Activated CD4-positive, alpha-beta T cell treated with anti-CD3 and anti-CD28 coated beads, Interleukin-2, Interleukin-4, amounts not matched to agents 100 ng/mL and 50 ng/mL, durations not matched to agents 16 hours and 8 hours (primary cell): Measurements from ENCODE around the gene PIGQ.

Source experiments
- DNase-seq: peaks from one replicate; pipeline ENCODE4 v3.0.0-alpha.2; 2020; ENCODE audit warnings: low spot score

Gene PIGQ

DNA sequence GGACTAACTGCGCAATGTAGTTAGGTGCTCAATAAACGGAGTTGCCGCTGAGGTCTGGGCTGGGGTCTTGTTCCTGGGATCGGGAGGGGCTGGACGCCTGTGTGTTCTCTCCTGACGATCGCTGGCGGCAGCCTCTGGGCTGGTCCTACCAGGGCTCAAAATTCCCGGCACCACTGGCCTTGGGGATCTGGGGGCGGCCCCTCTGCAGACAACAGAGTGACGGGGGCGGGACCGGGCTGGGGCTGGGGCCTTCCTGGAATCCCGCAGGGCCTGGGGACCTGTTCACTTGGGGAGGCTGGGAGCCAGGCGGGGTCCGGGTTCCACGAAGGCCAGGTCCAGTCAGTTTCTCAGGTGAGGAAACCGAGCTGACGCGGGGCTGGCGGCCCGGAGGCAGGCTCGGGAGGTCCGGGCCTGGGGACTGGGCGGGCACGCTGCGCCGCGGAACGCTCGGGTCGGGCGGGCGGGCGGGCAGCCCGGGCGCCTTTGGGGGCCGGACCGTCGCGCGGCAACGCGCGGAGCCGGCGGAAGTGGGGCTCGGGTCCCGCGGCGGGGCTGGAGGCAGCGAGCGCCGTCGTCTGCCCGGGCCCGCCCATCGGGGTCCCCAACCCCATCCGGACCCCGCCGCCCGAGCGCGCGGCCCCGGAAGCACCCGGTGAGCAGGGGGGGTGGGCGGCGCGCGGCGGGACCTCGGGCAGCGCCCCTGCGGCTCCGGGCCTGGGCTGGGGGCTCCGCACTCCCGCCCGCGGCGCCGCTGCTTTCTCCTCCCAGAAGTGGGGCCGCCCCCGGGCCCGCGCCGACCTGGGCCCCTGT lies at the start of gene PIGQ:
Gene PIGQ, plus strand, starts transcription at position 524 of the 810 bp plus-strand sequence. CDS start 4,107 bp downstream, outside the sequence.
- peak; percentile 65 for DNase-seq

DNA sequence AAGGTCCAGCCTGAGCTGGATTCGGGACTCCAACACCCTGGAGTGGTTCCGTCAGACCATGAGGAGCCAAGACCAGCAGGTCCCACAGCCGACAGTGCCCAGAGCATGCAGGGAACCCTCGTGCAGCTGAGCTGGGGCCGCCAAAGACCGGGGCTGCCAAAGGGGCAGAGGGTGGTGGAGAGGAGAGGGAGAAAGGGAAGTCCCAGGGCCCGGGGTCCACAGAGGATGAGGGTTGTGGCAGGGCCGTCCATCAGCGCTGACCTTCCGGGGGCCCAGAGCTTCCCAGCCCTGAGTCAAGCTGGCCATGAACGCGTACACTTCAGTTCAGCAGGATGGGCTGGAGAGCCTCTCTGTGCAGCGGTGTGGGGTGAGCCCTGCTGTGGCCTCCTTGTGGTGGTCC lies 48.9 kb upstream of the PIGQ start:
- no peak for DNase-seq

DNA sequence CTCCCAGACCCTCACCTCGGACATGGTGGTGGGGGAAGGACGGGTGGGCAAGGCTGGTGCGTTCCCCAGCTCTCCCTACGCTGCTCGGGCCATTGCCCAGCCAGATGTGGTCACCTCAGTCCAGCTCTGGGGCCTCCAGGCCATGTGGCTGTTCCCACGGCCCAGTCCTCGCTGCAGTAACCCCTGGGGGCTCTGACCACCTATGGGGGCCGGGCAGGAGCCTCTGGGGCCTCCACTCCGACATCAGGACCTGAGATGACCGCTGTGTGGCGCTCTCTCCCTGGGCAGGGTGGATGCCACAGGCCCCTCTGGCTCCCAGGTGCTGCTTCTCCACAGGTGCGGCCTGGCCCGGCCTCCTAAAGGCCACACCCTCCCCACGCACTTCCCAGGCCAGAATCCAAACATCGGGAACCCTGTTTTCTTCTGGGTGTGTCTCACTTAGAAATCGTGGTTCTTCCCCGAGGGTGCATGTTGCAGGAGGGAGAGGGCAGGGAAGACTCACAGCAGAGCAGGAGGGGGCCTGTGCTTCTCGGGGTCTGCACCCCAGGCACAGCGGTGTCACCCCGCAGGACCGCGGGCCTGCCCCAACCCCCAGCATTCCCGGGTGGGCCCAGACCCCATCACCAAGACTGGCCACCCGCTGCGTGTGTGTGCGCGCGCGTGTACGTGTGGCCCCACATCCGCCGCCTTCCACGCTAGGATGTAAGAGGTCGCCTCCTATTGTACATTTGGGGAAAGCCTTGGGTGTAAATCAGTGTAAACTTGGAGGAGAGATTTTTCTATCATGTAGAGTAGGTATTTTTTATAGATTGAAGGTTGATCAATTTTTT lies 48.2 kb upstream of the PIGQ start:
- DNase-seq = no peak

GRCh38 chr16:522320-523096 lies 47.3 kb upstream of the PIGQ start:
- DNase-seq = no peak

DNA sequence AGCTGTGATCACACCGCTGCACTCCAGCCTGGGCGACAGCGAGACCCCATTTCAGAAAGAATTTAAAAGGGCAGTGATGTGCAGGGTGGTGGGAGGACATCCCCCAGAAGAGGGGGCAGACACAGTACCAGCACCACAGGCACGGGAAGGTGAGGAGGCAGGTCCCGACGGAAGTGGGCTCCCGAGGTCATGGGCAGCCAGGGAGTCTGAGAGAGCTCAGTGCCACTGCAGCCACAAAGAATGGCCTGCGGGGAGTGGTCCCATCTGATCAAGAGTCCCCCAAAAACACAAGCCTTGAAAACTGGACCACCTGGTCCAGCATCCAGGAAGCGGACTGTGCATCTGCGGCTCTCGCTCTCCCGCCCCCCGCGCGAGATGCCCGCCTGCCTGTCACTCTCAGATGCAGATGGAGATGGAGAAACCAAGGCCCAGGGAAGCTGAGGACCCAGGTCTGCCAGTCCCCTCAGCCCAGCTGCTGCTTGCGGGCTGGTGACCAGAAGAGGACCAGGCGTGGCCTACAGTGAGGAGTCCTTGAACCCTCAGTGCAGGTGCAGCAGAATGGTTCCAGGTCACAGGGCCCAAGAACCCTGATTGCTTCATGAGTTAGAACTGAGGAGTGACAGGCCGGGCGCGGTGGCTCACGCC lies 46.5 kb upstream of the PIGQ start:
- DNase-seq = no peak

DNA sequence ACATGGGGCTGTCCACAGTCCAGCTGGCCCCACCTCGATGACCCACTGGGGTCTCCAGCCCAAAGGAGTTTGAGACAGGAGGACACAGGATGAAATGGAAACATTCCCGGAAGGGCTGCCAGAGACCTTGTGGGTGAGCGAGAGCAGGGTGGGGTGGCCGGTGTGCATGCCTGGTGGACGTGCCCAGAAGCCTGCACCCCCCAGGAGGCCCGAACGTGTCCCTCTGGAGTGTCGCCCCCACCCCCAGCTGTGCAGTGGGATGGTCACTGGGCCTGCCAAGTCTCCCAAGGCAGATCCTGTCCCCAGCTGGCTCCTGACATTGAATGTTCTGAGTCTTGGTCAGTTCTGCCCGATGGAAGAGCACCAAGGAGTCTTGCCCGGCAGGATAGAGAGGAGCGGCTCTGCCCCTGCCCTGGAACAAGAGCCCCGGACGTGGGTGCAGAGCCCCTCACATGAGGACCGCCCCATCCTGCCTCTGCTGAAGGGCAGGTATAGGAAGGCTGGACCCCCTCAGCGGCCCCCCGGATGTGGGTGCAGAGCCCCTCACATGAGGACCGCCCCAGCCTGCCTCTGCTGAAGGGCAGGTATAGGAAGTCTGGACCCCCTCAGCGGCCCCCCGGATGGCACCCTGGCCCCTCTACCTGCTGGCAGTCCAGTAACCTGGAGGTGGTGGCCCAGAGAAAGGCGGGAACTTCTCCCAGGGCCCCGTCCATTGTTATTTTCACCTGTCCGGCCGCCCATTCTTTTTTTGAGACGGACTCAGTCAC lies 45.3 kb upstream of the PIGQ start:
- DNase-seq = no peak

- no peak for DNase-seq
These were observed 44.6 kb upstream of the PIGQ start for GRCh38 chr16:525123-525519.

DNA sequence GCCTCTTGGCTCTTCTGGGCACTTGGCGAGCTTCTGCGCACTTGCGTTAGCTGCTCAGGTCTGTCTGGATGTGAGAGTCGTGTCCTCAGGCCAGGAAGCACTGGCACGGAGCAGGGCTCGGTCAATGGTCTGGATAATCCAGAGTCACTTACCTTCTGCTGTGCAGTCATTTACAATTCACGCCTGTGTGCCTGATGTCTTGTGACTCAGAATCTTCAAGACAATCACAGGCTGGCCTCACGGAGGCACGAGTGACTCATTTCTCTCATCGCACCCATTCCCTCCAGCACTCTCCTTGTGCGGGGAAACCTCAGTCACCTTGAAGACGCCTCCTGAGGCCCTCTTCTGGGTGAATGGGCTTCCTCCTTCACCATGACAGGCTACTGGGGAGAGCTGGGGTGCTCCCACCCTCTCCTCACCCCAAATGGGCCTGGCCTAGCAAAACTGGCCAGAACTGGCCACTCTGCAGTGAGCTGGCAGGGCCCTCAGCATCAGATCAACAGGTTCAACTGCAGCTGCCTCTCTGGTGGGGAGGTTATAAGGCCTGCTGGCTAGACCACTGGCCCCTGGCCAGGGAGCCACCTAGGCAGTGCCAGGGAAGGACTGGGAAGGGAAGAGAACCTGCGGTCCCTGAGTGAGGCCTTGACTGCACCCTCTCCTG lies 44.1 kb upstream of the PIGQ start:
- peak; percentile 96 for DNase-seq

DNA sequence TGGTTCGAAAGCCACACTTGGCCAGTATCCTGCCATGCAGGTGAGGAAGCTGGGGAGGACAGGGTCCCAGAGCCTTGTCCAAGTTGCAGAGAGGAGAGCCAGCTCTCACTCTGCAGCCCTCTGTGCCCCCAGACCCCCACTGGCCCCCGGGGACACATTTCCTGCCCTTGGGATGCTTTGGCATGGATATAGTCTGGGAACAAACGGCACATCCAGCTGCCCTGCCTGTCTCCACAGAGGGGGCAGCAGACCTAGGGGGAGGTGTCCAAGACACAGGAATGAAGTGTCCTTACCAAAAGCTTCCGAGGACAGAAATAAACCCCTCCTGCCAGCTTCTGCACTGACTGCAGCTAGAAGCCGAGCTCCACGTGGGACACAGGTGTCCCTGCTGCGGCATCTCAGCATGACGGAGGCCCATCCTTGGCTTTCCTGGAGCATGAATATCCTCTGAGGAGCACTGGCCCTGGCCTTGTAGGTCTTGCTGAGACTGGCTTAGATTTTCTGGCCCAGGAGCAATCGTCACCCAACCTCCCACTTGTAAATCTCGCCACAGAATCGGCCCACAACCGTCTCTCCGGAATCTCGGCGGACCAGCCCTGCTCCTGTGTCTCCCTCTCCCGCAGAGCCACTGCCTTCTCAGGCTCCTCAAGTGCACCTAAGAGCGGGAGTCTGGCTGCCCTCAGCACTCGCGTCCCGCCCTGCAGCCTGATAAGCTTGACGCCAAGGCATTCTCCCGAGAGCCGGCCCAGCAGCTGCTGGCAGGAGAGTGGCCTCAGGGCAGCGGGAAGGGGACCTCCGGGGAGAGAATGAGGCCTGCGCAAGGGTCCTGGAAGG lies 43.4 kb upstream of the PIGQ start:
- DNase-seq = peak; percentile 16

GRCh38 chr16:527015-527903 lies 42.5 kb upstream of the PIGQ start, which contains the start of gene CAPN15:
CAPN15 (plus strand) TSS chr16:527712; CDS start chr16:546839, 19,127 bp downstream.
- peak; percentile 88 for DNase-seq

DNA sequence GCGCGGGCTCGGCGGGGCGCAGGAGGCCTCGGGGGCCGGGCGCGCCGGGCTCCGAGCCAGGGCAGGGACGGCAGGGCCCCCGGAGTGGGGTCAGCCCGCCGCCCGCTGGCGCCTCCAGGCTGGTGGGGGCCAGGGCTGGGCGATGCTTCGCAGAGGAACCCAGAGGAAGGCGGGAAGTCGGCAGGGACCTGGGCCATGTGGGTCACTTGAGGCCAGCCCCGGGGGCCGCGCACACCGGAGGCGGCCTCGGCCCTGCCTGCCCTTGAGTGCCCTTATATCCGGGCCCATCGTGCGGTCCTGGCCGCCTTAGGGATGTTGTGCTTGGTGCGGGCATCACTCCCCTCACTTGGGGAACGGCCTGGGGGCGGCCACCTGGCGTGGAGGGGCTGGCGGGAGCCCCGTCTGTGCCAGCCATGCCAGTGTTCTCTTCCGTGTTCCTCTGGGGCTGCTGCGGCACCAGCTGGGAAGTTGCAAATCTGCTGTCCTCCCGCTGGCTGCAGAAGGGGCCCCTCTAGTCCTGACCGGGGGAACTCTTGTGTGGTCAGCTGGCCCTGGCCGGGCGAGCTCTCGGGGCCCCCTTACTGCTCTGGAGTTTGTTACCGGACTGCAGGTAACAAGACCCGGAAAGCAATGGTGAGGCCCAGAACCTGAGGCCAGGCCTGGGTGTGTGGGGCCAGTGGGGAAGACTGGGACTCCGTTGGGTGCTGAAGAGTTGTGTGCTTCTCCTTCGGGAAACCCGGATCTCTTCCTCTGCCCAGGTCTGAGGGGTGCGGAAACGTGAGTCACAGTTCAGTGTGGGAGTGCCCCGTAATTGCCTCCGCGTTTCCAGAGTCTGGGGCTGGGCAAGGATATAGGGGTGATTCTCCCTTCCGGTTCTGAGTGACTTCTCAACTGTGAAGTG lies 41.4 kb upstream of the PIGQ start:
- peak; percentile 57 for DNase-seq

DNA sequence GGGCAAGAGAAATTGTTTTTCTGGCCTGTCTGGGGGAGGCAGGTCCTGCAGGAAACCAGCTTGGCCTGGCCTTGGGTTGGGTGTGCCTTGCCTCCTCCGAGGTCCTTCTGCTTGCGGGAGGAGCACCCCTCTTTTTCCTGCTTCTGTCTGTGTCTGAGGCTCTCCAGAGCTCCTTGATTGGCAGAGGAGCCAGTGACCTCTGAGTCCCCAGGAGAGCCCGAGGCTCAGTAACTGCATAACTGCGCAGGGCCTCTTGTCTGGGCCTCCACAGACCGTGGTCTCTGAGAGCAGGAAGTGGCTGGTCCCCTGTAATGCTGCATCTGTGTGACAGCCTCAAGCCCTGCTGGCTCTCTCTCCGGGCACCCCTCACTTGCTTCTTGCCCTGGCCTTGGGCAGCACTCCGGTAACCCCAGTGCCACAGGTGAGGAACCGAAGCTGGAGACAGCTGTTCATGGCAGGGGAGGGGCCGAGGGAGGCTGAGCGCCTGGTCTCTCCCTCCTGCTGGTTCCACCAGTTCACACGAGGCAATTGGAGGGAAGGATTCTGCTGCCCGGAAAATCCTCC lies 40.7 kb upstream of the PIGQ start:
- peak; percentile 22 for DNase-seq

DNA sequence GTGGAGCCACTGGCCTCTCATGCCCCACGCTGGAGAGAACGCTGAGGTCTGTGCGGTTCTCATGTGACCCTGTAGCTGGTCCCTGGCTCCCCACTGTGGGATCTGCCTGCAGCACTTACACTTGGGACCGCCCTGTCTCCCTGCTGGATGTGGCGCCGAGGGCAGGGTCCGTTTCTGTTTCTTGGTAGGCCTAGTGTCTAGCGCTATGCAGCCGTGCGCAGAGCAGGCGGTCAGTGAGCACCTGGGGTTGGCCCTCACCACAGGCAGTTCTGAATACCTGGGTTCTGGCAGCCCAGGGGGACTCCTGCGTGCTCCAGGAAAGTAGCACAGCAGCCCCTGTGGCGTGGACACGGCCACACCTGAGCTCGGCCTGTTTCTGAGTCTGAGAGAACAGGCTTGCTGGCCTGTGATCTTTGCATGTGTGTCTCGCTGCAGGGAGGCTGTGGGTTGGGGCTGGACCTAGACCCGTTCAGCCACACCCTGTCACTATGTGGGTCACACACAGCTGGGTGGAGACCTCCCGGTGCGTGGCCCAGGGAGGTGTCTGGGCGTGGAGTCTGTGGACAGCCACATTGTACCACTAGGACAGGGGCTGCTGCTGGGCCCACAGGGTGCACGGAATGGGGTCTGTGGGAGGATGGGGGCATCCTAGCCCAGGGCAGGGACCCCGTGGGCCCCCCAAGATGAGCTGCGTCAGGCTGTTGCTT lies 39.5 kb upstream of the PIGQ start:
- DNase-seq = no peak

GRCh38 chr16:531494-532125 lies 38.2 kb upstream of the PIGQ start:
- DNase-seq = no peak

DNA sequence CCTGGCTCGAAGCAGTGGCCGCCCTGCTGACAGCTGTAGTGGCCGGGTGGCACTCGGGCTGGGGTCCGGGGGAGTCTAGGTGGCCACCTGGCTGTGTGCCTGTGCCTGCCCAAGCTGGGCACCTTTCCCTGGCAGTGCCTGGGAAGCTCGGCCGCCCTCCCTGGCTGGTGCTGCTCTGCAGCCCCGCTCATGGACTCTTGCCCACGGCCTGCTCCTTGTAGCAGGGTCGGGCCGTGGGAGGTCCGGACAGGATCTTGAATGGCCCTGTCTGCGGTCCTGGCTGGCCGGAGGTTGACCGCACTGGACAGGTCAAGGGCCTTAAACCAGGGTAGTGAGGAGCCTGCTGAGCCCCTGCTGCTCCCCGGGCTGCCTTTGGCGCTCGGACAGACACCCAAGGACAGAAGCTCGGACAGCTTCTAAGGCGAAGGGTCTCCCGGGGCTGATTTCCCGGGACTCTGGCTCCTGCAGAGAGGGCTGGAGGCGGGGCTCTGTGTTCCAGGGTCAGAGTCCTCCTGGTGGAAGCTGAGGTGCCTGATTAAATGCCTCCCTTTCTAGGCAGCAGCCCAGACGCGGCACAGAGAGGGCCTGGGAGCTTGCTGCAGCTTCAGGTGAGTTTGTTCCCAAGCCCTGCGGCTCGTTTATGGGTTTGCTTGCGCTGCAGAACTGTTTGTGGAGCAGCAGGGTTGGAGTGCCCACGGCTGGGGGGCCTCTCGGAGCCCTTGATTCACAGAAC lies 36.2 kb upstream of the PIGQ start:
- DNase-seq = no peak
